ENCODE data around the gene PTX4.

DNA sequence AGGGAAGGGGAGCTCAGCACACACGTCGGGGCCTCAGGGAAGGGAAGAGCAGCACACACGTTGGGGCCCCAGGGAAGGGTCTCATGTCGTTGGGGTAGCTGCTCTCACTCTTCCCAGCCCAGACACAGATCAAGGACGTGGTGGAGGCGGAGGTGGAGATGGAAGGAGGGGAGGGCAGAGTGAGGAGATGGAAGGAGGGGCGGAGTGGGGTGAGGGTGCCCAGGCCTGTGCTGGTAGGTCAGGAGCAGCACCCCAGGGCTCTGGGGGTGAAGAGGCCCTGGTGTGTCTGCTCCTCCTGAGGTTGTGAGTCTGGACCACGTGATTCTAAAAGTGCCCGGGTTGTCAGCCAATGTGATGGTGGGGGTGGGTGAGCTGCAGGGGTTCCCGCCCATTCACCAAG, 28.8 kb downstream of the PTX4 start:
- TF ChIP-seq CTCF (conservative IDR thresholded peaks at IDR 0.05; ENCODE audit: low read depth, low read length): no peak
- no peak for TF ChIP-seq EZH2 (IDR thresholded peaks at IDR 0.05; ENCODE audit: low read length, unreplicated experiment)

All from PC-3 (cell line).